Erythroblast (primary cell): ENCODE results near the gene GLRA1.

ENCODE experiments used
- GATA1 ChIP-seq: IDR thresholded peaks from 2 replicates; pipeline ENCODE4 v1.6.1; 2011; ENCODE audit warnings: low read depth, mild to moderate bottlenecking, control low read depth, low read length, moderate library complexity
- POLR2A ChIP-seq: IDR thresholded peaks from 2 replicates; pipeline ENCODE4 v1.6.1; 2011; ENCODE audit warnings: mild to moderate bottlenecking, low read length

DNA sequence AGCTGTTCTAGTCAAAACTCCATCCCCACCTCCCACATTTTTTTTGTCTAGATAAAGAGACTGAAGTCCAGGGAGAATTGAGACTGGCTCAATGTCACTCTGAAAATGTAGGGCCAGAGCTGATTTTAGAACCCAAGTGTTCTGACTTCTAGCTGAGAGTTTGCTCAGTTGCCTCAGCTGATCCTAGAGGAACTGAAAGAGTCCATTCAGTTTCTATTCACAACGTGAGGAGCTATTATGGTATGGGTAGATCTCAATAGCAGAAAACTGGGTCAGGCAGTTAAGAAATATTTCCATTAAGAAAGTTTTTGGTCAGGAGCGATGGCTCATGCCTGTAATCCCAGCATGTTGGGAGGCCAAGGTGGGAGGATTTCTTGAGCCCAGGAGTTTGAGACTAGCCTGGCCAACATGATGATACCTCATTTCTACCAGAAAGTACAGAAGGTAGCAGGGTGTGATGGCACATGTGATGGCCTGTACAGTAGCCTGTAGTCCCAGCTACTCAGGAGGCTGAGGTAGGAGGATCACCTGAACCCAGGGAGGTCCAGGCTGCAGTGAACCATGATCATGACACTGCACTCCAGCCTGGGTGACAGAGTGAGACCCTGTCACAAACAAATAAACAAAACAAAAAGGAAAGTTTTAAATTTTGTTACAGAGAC lies 61.7 kb downstream of the GLRA1 start:
- TF ChIP-seq POLR2A: no peak
- no peak for TF ChIP-seq GATA1
